Fibroblast of skin of left biceps (primary cell): ENCODE measurements around the gene MAFG.
A peak's percentile ranks its signal among the peaks of the same experiment; 100 is the strongest.

Experiments
- DNase-seq, 2 experiments: peaks; one replicate each; pipeline ENCODE4 v3.0.0-alpha.2; 2013; ENCODE audit warnings: low read depth in 2 of 2

MAFG gene

DNA sequence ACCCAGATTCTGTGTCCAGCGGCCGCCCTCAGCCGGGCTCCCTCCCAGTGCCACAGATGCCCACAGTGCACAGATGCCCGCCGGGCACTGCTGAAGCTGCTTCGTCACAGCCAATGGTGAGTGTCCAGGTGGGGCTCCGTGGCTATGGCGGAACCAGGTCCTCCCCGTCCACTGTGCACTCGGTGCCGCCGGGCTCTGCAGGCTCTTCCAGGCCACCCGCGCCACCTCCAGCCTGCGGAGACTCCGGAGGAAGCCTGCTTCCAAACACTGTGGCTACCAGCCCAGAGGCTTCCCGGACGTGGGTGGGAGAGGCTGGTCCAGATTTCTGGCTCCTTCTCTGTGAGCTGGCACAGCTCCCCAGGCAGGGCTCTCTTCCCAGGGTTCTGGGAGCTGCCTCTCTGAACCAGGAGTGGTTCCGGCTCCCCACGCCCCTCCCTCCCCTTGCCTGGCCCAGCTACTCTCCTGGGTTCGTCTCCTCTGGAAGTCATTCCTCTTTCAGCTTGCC, 12.4 kb upstream of the MAFG start:
- no peak for DNase-seq

DNA sequence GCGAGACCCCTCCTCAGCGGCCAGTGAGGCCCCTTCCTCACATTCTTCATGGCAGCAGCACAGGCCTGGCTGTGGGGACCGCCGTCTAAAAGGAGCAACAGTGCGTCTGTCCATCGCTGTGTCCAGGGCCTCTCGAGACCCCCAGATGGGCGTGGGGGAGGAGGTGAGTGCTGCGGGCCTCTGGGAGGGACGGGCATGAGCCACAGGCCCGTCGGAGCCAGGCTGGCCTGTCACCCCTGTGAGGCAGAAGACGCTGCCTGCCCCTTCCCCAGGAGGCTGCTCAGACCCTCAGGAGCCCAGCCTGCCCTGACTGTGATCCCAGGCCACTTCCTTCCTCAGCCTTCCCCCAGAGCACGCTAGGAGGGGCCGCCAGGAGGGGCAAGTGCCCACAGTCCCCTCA, 11.7 kb upstream of the MAFG start:
- no peak for DNase-seq

DNA sequence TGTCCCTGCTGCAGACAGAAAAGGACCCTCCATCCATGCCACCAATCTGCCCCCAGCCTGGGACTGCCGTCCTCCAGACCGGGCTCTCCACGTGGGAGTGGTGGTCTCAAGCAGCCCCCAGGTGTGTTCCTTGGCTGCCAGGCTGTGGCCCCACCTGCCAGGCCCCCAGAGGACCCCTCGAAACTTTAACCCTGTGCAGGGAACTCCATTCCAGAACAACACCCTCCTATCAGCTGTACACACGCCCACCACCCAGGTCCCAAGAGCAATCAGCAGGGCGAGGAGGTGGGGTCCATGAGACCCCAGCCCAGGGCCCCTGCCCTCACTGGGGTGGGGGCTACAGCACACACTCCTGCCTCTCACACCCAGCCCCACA, 8.2 kb upstream of the MAFG start:
- DNase-seq, result no peak

DNA sequence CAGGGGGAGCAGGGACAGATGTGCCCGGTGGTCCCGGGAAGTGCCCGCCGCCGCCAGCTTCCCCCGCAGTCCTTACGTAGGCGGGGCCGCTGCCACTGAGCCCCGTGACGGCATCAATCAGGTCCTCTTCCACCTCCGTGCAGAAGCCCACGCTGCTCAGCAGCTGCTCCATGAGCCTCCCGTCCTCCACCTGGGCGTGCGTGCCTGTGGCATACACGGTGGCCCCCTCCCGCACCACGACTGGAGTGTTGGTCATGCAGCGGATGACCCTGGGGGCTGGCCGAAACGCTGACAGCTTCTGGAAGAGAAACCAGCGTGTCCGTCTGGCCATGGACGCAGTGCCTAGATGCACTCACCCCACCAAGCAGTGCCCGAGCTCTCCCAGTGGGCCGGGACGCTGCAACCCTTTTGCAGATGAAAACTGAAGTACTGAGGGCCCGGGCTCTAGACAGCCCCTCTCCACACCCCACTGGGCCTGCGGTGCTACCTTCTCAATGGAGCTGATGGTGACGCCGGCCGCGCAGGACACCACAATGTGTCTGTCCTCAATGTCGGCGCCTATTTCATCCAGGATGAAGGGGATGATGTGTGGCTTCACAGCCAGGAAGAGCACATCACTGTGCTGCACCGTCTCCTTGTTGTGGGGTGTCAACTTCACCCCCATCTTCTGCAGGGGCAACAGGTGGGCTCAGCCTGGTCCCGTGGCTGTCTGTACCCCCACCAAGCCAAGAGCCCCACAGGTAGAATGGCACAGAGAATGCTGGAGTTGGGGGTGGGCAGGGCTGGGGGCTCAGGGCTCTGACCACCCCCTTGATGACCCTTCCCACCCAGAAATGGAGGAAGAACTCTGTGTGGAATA, 7.5 kb upstream of the MAFG start:
- DNase-seq, result no peak

DNA sequence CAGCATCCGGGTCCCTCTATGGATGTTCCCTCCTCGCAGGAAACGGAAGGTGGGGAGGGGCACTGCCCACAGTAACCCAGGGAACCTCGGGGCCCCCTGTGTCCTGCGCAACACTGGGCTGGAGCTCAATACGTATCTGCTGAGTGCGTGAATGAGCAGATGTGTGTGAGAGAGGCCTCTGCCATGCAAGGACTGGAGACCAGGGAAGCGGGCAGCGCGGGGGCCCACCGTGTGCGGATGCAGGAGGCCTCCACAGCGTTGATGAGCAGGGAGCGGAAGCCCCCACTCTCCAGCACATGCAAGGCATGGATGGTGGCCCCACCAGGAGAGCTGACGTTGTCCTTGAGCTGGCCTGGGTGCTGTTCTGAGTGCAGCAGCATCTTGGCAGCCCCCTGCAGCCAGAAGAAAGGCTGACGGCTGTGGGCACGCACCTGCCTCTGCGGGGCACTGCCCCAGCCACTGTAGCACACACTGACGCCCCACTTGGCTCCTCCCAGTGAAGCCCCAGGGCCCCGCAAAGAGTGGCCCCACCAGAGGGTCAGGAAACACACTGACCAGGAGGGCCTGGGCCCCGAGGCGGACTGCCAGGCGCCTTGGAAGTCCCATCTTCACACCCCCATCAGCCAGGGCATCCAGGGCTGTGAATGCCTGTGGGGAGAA, 6.7 kb upstream of the MAFG start:
- DNase-seq, result no peak

DNA sequence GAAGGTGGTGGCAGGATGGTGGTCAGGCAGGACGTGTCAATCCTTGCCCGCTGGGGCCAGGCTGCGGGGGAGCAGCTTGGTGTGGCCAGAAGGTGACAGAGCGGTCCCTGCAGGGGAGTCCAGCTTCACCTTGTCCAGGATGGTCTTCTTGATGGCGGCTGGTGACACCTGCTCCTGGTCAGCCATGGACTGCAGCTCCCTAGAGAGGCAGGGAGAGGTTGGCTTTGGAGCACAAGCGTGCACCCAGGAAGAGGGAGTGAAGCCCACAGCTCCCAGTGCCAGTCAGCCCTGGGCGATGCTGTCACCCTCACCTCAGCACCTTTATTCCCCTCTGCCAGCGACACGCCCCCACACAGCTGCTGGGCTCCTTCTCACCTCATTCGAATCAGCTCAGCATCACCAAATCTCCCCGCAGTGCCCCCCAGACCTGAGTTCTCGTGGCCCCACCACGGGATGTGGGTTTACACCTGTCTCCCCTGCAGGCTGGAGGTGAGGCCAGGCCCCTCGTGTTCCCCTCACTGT, 5.7 kb upstream of the MAFG start:
- no peak for DNase-seq

DNA sequence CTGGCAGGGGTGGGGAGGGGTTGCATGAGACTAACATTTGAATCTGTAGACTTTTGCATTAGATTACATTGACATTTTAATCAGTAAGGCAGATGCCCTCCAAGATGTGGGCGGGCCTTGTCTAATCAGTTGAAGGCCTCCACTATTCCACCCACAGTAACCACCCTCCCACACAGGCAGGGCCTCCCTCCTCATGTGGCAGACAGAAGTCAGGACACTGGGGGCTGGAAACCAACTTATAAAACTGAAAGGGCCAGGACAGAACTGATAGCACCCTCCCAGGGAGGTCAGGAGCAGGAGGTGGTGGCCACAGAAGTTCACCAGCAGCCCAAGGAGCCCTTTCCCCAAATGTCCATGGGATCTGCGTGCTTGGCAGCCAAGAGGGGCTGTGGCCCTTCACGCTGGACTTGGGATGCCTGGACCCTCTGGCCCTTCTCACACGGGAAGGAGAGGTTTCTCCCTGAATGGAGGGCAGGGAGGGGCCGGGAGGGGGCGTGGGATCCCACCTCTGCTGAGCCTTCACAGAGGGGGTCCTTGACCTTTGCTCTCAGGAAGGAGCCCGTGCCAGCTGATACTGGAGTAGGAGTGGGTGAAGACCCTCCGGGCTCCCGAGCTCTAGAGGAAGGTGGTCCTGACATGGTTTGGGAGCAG, 4.9 kb upstream of the MAFG start:
- DNase-seq, result no peak

DNA sequence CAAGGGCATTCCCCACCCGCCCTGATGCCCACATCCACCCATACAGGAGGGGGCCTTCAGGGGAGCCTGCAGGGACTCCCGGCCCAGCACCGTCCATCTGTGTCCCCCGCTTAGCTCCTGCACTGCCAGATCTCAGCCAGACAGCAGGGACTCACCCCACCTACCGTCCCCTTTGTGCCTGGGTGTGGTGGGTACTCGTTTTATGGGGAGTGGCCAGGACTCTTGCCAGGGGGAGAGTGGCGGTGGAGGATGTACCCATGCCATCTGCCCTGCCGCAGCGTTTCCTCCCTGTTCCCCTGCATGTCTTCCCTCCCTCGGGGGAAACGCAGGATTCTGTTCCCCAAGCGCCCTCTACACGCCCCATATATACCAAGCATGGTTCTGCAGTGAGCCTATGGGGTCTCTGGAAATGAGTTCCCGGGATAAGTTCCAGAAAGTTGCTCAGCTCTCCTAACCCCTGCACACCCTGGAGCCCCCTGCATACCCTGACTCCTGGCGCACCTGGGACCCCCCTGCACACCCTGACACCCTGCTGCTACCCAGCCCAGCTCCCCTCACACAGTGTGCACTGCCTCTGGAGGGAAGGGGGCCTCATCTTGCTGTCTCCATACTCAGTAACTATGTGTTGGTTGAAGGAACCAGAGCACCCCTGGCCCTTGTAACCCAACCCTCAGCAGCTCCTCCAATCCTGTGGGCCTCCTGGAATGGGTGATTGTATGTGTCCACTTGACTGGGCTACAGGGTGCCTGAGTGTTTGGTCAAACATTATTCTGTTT, 4.2 kb upstream of the MAFG start:
- DNase-seq, result no peak

DNA sequence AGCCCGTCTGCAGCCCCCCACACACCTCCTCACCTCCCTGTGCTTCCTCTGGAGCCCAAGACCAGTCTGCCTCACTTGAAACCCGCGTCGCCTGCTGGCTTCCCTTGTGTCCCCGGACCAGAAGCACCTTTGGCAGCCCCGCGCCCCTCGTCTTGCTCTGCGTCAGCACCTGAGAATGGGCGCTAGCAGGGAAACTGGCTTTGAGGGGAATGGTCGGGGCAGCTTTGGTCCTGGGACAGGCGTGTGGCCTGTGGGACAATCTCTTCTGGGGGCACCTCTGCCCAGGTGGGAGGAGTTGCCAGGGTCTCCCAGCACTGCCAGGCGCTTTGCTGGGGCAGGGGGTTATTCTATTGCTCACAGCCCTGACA, 3.6 kb upstream of the MAFG start:
- no peak for DNase-seq

DNA sequence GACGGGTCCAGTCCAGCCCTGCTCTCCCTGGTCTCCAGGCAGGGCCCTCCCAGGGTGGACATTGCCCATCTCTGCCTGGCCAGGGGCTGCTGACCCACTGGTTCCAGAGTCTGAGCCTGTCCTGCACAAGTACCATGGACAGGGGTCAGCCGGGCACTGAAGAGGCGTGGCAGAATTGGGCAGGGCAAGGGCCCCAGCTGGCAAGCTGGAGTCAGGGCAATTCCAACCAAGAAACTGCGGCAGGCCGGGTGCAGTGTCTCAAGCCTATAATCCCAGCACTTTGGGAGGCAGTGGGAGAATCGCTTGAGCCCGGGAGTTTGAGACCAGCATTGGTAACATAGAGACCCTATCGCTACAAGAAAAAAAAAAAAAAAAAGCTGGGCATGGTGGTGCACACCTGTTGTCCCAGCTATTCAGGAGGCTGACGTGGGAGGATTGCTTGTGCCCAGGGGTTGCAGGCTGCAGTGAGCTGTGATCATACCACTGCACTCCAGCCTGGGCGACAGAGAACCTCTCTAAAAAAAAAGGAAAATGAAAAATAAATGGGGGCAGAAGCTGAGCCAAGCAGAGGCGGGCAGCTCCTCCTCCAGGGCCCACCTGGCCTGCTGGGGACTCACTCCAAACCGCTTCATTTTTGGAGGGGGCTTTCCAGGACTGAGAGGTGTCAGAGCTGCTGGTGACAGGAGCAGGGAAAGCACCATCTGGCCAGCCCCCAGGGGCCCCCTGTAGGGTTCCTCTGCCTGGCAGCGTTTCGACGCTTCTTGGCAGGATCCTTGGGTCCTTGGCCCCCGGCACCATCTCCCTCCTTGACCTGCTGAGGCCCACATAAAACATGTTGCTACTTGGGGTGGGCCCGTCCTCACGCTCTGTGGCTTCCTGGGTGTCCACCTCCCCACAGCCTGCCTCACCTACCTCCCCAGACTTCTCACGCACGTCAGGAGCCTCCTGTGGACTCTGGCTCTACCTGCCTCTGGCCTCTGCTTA, 2.9 kb upstream of the MAFG start:
- DNase-seq, result no peak

DNA sequence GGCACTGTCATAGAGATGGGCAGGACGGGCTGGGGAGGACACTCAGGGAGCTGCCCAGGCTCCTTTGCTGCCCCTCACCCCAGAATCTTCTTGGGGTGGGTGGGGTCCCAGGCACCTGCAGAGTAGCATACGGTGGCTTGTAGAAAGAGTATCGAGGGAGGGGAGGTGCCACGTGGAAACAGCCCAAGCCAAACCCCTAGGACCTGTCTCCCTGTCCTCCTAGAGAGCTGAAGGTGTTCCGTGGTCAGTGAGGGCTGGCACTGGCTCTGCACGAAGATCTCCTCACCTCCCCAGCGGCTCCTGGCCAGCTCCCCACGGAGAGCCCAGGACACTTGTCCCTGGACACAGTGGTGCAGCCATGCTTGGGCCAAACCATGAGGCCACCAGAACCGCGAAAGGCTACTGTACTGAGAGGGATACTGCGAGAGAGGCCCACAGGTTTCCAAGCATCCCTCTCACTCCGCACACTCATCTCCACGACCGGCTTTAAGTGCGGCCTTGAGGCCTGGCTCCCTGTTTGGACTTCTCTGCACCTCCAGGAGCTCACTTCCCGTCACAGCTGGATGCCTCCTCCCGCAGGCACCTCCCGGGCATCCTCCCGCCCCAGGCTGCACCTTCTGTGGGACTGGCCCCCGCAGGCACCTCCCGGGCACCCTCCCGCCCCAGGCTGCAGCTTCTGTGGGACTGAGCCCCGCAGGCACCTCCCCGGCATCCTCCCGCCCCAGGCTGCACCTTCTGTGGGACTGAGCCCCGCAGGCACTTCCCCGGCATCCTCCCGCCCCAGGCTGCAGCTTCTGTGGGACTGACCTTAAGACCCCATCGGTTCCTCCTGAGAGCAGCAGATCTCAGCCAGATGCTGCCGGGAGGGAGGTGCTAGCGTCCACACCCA, 2.0 kb upstream of the MAFG start:
- no peak for DNase-seq

DNA sequence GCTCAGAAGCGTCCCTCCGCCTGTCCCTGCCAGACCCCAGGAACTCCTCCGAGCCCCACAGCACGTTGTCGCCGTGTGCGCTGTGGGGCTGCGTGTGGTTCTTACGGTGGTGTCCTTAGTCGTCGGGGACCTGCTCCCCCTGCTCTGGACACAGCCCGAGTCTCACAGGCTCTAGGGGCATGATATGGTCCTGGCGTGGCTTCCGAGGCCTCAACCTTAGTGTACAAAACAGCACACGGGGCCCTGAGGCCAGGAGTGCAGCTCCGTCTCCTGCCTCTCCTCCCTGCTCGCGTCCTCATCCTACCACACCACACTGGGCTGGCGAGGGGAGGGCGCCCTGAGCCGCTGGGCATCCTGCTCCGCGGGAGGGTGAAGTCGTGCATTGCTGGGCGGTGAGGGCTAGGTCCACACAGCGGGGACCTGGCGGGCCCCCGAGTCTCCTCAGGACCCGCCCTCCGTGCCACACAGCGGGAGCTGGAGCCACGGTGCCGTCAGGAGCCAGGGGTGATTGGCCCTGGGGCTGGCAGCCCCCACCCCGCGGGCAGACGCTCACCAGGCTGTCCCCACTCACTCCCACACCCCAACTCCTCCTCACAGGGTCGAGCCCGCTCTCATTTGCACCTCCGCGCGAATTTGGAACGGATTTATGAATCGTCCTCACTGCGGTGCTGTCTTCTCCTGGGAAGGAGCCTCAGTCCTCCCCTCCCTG, 1.2 kb upstream of the MAFG start:
- DNase-seq, result no peak

DNA sequence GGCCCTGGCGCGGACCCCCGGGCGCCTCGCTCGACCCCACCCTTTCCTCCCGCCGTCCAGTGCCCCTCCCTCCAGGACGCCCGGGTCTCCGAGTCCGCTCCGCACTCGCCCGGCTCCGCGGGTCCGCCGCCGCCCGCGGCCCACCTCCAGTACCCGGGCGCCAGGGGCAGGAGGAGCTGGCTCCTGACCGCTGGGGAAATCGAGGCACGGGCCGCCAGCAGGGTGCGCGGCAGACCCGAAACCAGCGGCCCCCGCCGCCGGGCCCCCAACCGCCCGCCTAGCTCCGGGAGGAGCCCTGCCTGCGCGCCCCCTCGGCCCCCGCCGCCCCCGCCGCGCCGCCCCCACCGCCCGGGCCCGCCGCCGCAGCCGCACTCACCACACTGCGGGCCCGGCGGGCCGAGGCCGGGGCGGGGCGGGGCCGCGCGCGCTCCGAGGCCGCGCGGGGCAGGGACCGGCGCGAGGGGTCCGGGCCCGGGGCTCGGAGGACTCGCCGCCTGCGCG, 333 bp downstream of the MAFG start:
- DNase-seq, result no peak

DNA sequence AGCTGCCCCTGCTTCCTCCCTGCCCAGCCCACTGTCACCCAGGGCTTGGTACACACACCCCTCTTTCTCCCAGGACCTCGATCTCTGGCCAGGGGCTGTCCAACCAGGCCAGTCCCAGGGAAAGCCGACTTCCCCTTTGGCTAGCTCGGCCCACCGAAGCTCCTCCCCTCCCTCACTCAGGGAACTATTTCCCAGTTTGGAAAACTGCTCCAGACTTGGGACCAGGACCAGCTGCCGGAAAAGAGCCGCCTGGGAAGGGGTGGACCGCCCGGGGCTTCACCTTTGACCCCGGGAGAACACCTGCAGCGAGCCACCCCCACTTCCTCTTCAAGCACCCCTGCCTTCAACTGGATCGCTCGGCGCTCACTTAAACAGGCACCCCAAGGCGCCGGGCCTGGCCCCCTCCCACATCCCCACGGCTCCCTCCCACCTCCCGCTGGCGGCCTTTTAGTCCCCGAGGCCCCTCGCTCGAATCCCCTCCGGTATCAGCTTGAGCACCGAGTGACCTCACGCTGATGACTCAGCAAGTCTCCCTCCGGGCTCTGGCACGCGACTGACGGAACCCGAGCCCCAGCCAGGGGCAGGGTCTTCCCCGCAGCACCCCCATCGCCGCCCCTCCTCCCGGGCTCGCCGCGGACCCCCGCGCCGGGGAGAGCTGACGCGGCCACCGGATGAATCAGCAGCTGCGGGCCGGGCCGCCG, 934 bp downstream of the MAFG start:
- DNase-seq, result peak; percentile 8 to 13

DNA sequence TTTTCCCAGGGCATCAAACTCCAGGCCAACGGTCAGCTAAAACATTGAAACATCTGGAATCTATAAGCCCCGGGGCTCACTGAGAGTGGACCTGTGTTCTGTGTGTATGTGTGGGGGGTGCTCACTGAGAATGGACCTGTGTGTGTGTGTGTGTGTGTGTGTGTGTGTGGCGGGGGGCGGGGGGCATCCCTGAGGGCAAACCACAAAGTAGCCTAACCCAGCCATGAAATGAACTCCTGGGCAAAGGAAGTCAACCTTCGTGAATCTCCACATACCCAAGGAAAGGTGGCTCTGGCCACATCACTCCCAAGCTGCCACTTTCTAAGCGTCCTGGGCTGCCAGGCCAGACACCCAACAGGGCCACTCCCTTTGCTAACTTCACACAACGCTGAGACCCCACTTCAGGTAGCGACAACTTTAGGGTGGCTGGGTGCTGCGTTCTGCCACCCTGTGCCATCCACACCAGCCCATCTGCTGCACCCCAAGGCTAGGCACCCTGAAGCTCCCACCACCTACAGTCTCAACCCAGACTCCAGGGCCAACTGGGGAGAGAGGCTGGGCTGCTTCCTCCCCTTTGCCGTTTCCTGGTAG, 1.6 kb downstream of the MAFG start:
- DNase-seq, result no peak

DNA sequence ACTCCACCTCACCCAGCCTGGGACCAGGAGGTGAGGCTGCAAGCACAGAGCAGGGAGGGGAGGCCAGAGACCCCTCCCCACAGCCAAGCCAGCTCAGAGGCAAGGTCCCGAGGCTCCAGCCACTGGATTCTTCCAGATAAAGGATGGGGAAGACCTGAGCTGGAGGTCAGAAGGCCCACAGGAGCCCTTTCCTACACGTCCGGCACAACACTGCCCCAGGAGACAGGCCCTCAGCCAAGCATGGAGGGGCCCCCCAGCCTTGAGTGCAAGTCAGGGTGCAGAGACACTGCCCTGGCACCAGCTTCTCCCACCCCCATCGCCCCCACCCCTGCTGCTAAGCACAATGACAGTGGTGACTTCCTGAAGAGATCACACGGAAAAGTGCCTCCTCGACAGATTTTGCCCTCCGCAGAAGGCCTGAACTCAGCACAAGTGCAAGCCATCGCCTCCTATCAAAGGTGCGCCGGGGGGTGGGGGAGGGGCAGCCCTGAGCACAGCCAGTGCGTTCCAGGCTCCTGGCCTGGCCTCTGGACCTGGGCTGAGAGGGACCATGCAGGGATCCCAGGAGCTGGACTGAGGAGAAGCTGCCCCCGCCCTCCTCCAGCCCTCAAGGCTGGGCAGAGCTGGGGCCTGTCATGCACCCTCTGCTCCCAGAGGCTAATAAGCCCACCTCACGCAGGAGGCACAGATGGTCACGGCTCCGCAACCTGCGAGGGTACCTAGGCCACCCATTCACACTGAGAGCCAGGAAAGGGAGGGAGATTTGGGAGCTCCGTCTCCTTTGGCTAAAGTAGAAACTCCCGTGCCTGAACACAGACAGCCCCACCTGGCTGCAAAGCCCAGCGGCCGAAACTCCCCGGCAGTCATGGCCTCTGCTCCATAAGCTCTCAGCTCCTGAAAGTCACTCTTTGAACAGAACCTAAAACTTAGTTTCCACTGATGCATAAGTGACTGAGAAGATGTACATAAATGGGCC, 2.7 kb downstream of the MAFG start:
- no peak for DNase-seq
